Stimulated activated CD4-positive, alpha-beta T cell treated with anti-CD3 and anti-CD28 coated beads, Interleukin-4, amount 100 ng/mL, for 1 hour (primary cell): Measurements from ENCODE around the gene CAB39.

ENCODE experiments used
- DNase-seq: peaks from one replicate; pipeline ENCODE4 v3.0.0-alpha.2; 2020

CAB39 gene

DNA sequence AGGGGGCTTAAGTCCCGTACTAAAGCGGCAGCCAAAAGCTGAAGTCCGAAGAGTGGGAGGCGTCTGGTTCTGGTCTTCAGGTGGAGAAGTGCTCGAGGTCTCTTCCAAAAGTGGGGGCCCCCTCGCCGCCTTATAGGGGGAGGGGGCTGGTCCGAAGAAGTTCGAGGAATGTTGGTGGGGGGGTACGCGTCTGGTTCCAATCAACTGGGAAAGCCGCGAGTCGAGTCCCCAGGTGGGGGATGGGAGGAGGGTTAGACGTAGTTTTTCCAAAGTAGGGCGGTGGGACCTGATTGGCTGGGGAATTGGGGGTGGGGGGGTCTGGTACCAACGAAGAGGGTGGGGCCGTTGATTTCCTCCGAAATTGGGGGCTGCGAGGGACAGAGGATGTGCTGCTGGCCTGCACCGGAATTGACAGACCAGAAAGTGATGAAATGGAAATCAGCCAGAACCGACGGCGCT lies 152.7 kb downstream of the CAB39 start:
- DNase-seq = no peak

GRCh38 chr2:230865766-230866755 lies 153.4 kb downstream of the CAB39 start:
- DNase-seq = peak; percentile 35

- DNase-seq = peak; percentile 56
Measured at GRCh38 chr2:230866756-230867523, 154.3 kb downstream of the CAB39 start.

GRCh38 chr2:230868161-230868946 lies 155.7 kb downstream of the CAB39 start:
- DNase-seq = no peak

GRCh38 chr2:230868947-230869913 lies 156.6 kb downstream of the CAB39 start:
- DNase-seq = no peak

GRCh38 chr2:230869914-230870543 lies 157.4 kb downstream of the CAB39 start:
- no peak for DNase-seq
